Measurements from ENCODE around the gene TTR. TPM values are rescaled to one million over a fixed set of nuclear protein-coding genes. Genes with fewer than 3 reads are reported as not detected.

The TTR gene
- total and polyA plus RNA-seq, 2 donors (not counting 1 experiment from before 2014, with no cell fraction given), result not detected

- Histone ChIP-seq H3K36me3 (ENCODE audit: control insufficient read depth, insufficient read depth, low read length) (no peaks in the 10 kb centered on the region), H3K4me3 (replicated peaks in 1 of 4; ENCODE audit: control extremely low read depth in 1 of 4, insufficient read depth in 1 of 4, low read depth in 3 of 4, low read length in 4 of 4) (no peak overlapping the region), H3K9ac (ENCODE audit: insufficient read depth, low read length) (no peak overlapping the region), H3K79me2 (ENCODE audit: control insufficient read depth, insufficient read depth, low read length) (no peaks in the 10 kb centered on the region), H3K4me1 (ENCODE audit: control insufficient read depth, extremely low read depth, insufficient read depth, low read length) (no peaks in the 10 kb centered on the region), H2AFZ (ENCODE audit: low read length) (no peak overlapping the region), H3K4me2 (ENCODE audit: extremely low read depth, insufficient read depth, low read length) (no peak overlapping the region), H4K20me1 (ENCODE audit: control insufficient read depth, extremely low read depth, insufficient read depth, low read length) (no peaks in the 10 kb centered on the region), H3K27ac (ENCODE audit: insufficient read depth, low read length) (no peak overlapping the region), H3K9me3 (ENCODE audit: control insufficient read depth, insufficient read depth, low read depth, low read length) (no peaks in the 10 kb centered on the region), H3K27me3 (ENCODE audit: control insufficient read depth, insufficient read depth, low read length) (no peaks in the 10 kb centered on the region)
- DNase-seq (ENCODE audit: low read depth in 2 of 2), result no peak
- TF ChIP-seq EZH2 (IDR thresholded peaks at IDR 0.05; ENCODE audit: low read length, missing control alignments) (no peak), CTCF (conservative IDR thresholded peaks at IDR 0.05 in 1 of 2, IDR thresholded peaks at IDR 0.05 in 1 of 2; ENCODE audit: low read depth in 1 of 2, low read length in 2 of 2) (no peak)
These were observed 54.9 kb downstream of the TTR start for GRCh38 chr18:31646332-31647126.

GRCh38 chr18:31647127-31647753, 55.6 kb downstream of the TTR start:
- Histone ChIP-seq H3K4me2 (ENCODE audit: extremely low read depth, insufficient read depth, low read length) (no peak overlapping the region), H3K36me3 (ENCODE audit: control insufficient read depth, insufficient read depth, low read length) (no peaks in the 10 kb centered on the region)

More at GRCh38 chr18:31647127-31647753, 55.6 kb downstream of the TTR start:
- H3K9me3 ChIP-seq (ENCODE audit: control insufficient read depth, insufficient read depth, low read depth, low read length), result no peaks in the 10 kb centered on the region
- TF ChIP-seq EZH2 (IDR thresholded peaks at IDR 0.05; ENCODE audit: low read length, missing control alignments), result no peak
- TF ChIP-seq CTCF (conservative IDR thresholded peaks at IDR 0.05 in 1 of 2, IDR thresholded peaks at IDR 0.05 in 1 of 2; ENCODE audit: low read depth in 1 of 2, low read length in 2 of 2), result no peak
- no peak overlapping the region for H3K4me3 ChIP-seq (replicated peaks in 1 of 4; ENCODE audit: control extremely low read depth in 1 of 4, insufficient read depth in 1 of 4, low read depth in 3 of 4, low read length in 4 of 4)
- no peak overlapping the region for H3K27ac ChIP-seq (ENCODE audit: insufficient read depth, low read length)
- H3K9ac ChIP-seq (ENCODE audit: insufficient read depth, low read length), result no peak overlapping the region
- no peak overlapping the region for H2AFZ ChIP-seq (ENCODE audit: low read length)
- no peaks in the 10 kb centered on the region for H3K79me2 ChIP-seq (ENCODE audit: control insufficient read depth, insufficient read depth, low read length)
- H4K20me1 ChIP-seq (ENCODE audit: control insufficient read depth, extremely low read depth, insufficient read depth, low read length), result no peaks in the 10 kb centered on the region
- no peaks in the 10 kb centered on the region for H3K27me3 ChIP-seq (ENCODE audit: control insufficient read depth, insufficient read depth, low read length)
- no peak for DNase-seq (ENCODE audit: low read depth in 2 of 2)
- H3K4me1 ChIP-seq (ENCODE audit: control insufficient read depth, extremely low read depth, insufficient read depth, low read length), result no peaks in the 10 kb centered on the region

Other genes starting within 250 kb of the TTR start
- not detected in 2 replicates for gene DSG4, start 215.1 kb upstream of the TTR start, total RNA-seq
- gene DSG4, start 215.1 kb upstream of the TTR start, polyA plus RNA-seq, result not detected in 2 replicates
- under 0.01 TPM in 1 of 2 replicates, not detected in the other for gene DSG3, start 144.1 kb upstream of the TTR start, total RNA-seq
- 0.01 and 0.02 TPM in 2 replicates for gene DSG3, start 144.1 kb upstream of the TTR start, polyA plus RNA-seq
- 0.33 and 1.0 TPM in 2 replicates for gene DSG2, start 93.7 kb upstream of the TTR start, total RNA-seq
- 1.1 and 1.6 TPM in 2 replicates for gene DSG2, start 93.7 kb upstream of the TTR start, polyA plus RNA-seq
- gene B4GALT6, start 92.7 kb downstream of the TTR start, total RNA-seq, result 1.3 and 1.5 TPM in 2 replicates
- 2.5 and 5.2 TPM in 2 replicates for gene B4GALT6, start 92.7 kb downstream of the TTR start, polyA plus RNA-seq
- gene SLC25A52, start 169.0 kb downstream of the TTR start, total RNA-seq, result under 0.01 TPM in 1 of 2 replicates, not detected in the other
- gene SLC25A52, start 169.0 kb downstream of the TTR start, polyA plus RNA-seq, result 0.06 TPM in 1 of 2 replicates, not detected in the other